Endothelial cell of umbilical vein (primary cell): ENCODE measurements around the gene SYK. TPM values are rescaled to one million over a fixed set of nuclear protein-coding genes. Genes with fewer than 3 reads are reported as not detected.

Source experiments
- BruUV-seq: library from RNA; stranded (reverse); fragments of 400-500 nt; replicated peaks from 2 replicates; lab custom pipeline; 2021; lab: Mats Ljungman, UMichigan
- CTCF ChIA-PET: fragments of 300-600, 350-600 bp; sonication (Branson Sonifier 250); formaldehyde crosslinking; loops from one replicate; lab custom pipeline; 2021; ENCODE audit warnings: antibody characterized with exemption, inconsistent platforms; lab: Charles Lee
- POLR2A ChIA-PET: fragments of 300-600, 350-600 bp; sonication (Branson Sonifier 250); formaldehyde crosslinking; loops from one replicate; lab custom pipeline; 2021; ENCODE audit warnings: antibody characterized with exemption, inconsistent platforms; lab: Charles Lee
- DNase-seq: peaks from one replicate; pipeline ENCODE4 v3.0.0-alpha.2; 2011; ENCODE audit warnings: low read depth, low spot score
- FAIRE-seq: peaks from 2 replicates; lab custom pipeline; 2011; peaks lifted over from hg19 to GRCh38; lab: Jason Lieb, UNC
- H2AFZ ChIP-seq: 2 replicates; pipeline ENCODE4 v1.6.0; 2012; ENCODE audit warnings: low read depth, low read length, control low read depth, inconsistent platforms
- H3K27ac ChIP-seq: 2 replicates; pipeline ENCODE4 v1.5.1; 2011; ENCODE audit warnings: low read depth, mild to moderate bottlenecking, control low read depth, low read length, moderate library complexity; ENCODE audit not compliant: insufficient read depth
- H3K27me3 ChIP-seq, 2 experiments: 2 replicates each; pipeline versions ENCODE4 v1.6.0 to v1.6.1; 2011; ENCODE audit warnings: low read length in 2 of 2, mixed read lengths in 1 of 2; ENCODE audit not compliant: control insufficient read depth in 2 of 2, insufficient read depth in 2 of 2
- H3K36me3 ChIP-seq, 2 experiments: 2 replicates in 1 of 2; 3 replicates in 1 of 2; pipeline ENCODE4 v1.5.1; 2011; ENCODE audit warnings: low read length in 2 of 2, mild to moderate bottlenecking in 1 of 2, moderate library complexity in 1 of 2; ENCODE audit not compliant: control insufficient read depth in 2 of 2, insufficient read depth in 2 of 2; ENCODE audit errors: extremely low read depth in 1 of 2
- H3K4me1 ChIP-seq: 3 replicates; pipeline ENCODE4 v1.5.1; 2011; ENCODE audit warnings: mild to moderate bottlenecking, low read length; ENCODE audit not compliant: control insufficient read depth, insufficient read depth; ENCODE audit errors: extremely low read depth
- H3K4me2 ChIP-seq: 2 replicates; pipeline ENCODE4 v1.6.1; 2011; ENCODE audit warnings: low read length, control low read depth, mixed read lengths; ENCODE audit not compliant: insufficient read depth
- H3K4me3 ChIP-seq, 3 experiments: fragments of 200-600 bp in 1 of 3; sonication (generic), shearing (Covaris generic) in 1 of 3; replicated peaks in 1 of 3; 2 replicates each; pipeline ENCODE4 v1.5.1; 2011 to 2016; ENCODE audit warnings: control low read depth in 3 of 3, low read length in 3 of 3, mild to moderate bottlenecking in 2 of 3, inconsistent platforms in 1 of 3, low read depth in 1 of 3, moderate library complexity in 1 of 3; ENCODE audit not compliant: insufficient read depth in 1 of 3
- H3K79me2 ChIP-seq: 2 replicates; pipeline ENCODE4 v1.6.0; 2012; ENCODE audit warnings: low read length, inconsistent platforms; ENCODE audit not compliant: control insufficient read depth, insufficient read depth
- H3K9ac ChIP-seq: replicated peaks from 2 replicates; pipeline ENCODE3; 2011; ENCODE audit warnings: low read length, control low read depth; ENCODE audit not compliant: insufficient read depth; ENCODE audit errors: extremely low read depth
- H3K9me1 ChIP-seq: replicated peaks from 3 replicates; pipeline ENCODE4 v1.6.0; 2011; ENCODE audit warnings: mild to moderate bottlenecking, low read length; ENCODE audit not compliant: control insufficient read depth, insufficient read depth; ENCODE audit errors: extremely low read depth
- H3K9me3 ChIP-seq: replicated peaks from 2 replicates; pipeline ENCODE4 v1.5.1; 2012; ENCODE audit warnings: low read length, inconsistent platforms; ENCODE audit not compliant: control insufficient read depth, insufficient read depth
- H4K20me1 ChIP-seq: replicated peaks from 2 replicates; pipeline ENCODE3; 2011; ENCODE audit warnings: mild to moderate bottlenecking, low read length; ENCODE audit not compliant: control insufficient read depth, insufficient read depth; ENCODE audit errors: extremely low read depth
- CTCF ChIP-seq, 2 donors: IDR thresholded peaks; 1 replicate in 1 of 2; 2 replicates in 1 of 2; pipeline ENCODE4 v1.5.1; 2011; ENCODE audit warnings: low read length in 2 of 2, mild to moderate bottlenecking in 2 of 2, moderate library complexity in 2 of 2, control low read depth in 1 of 2, inconsistent platforms in 1 of 2, low read depth in 1 of 2; ENCODE audit not compliant: insufficient read depth in 1 of 2; ENCODE audit errors: extremely low read depth in 1 of 2
- EZH2 ChIP-seq: IDR thresholded peaks from 2 replicates; pipeline ENCODE4 v1.6.1; 2012; ENCODE audit warnings: borderline replicate concordance, low read depth, mild to moderate bottlenecking, moderate library complexity, low read length, inconsistent platforms; ENCODE audit not compliant: severe bottlenecking
- FOS ChIP-seq: IDR thresholded peaks from 2 replicates; pipeline ENCODE4 v1.6.1; 2011; ENCODE audit warnings: mild to moderate bottlenecking, low read length, moderate library complexity, borderline replicate concordance; ENCODE audit not compliant: insufficient read depth
- GATA2 ChIP-seq: IDR thresholded peaks from 2 replicates; pipeline ENCODE4 v1.7.0; 2011; ENCODE audit warnings: low read depth, mild to moderate bottlenecking, moderate library complexity, mixed read lengths, low read length; ENCODE audit not compliant: insufficient read length, insufficient read depth
- JUN ChIP-seq: IDR thresholded peaks from 2 replicates; pipeline ENCODE4 v1.6.1; 2011; ENCODE audit warnings: borderline replicate concordance, low read depth; ENCODE audit not compliant: insufficient read length, insufficient read depth
- MYC ChIP-seq: IDR thresholded peaks from one replicate; pipeline ENCODE4 v1.6.1; 2011; ENCODE audit warnings: mild to moderate bottlenecking, low read depth, low read length
- POLR2A ChIP-seq: IDR thresholded peaks from 2 replicates; pipeline ENCODE4 v1.6.1; 2012; ENCODE audit warnings: low read depth, mild to moderate bottlenecking, control low read depth, low read length
- POLR2AphosphoS5 ChIP-seq: IDR thresholded peaks from 2 replicates; pipeline ENCODE4 v1.6.1; 2012; ENCODE audit warnings: low read depth, mild to moderate bottlenecking, control low read depth, low read length, moderate library complexity; ENCODE audit not compliant: insufficient read depth
- dilution Hi-C: fragments of 300-500 bp; cut with MboI; formaldehyde crosslinking; loops from one replicate; pipeline ENCODE4 v1.15.0; 2019; ENCODE audit warnings: low sequenced_read_pairs; ENCODE audit not compliant: extremely low pct_ligation_motif_present
- intact Hi-C: fragments of 100-400 bp; cut with micrococcal nuclease; formaldehyde crosslinking; loops from one replicate; pipeline ENCODE4 v1.10.0; 2022
- polyA plus RNA-seq, 4 experiments: library from polyadenylated mRNA; depleted of rRNA in 3 of 4; stranded (reverse) in 3 of 4; unstranded in 1 of 4; fragments of >200 nt; gene quantifications; 2 replicates each; pipeline versions ENCODE4 v1.2.1 to v1.2.3, GENCODE V29; 2011 to 2012; ENCODE audit warnings: missing spikeins in 1 of 4
- total RNA-seq: library from RNA; stranded (reverse); gene quantifications from 2 replicates; pipeline ENCODE4 v1.2.3, GENCODE V29; 2021
- TF ChIP-seq, protein P1 (sequence below): IDR thresholded peaks from 2 replicates; pipeline ENCODE4 v1.6.1; 2011; ENCODE audit not compliant: insufficient read depth, insufficient read length

SYK gene
- total and polyA plus RNA-seq, 2 donors (not counting 3 experiments of a cell fraction or from before 2014, with no cell fraction given) = not detected

DNA sequence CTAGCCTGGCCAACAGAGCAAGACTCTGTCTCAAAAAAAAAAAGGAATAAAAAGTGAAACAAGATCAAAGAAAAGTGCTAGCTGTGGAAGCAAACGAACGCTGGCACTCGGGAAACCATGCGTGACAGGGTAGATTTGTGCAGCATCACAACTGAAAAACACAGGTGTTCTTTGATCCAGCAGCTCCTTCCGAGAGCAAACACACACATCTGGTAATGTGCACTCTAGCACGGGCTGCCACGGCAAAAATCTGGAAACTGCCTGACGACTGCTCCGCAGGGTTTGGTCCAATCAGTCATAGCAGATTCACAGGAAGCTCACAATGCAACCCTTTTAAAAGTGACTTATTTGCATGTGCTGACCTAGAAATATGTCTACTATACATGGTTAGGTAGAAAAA, 80.0 kb downstream of the SYK start:
- H3K36me3 ChIP-seq = no peaks in the 10 kb centered on the region
- no peaks in the 10 kb centered on the region for H4K20me1 ChIP-seq
- DNase-seq = no peak
- no TSS peak for BruUV-seq
- no peak overlapping the region for H2AFZ ChIP-seq
- ChIA-PET POLR2A (no interaction called here), CTCF (no interaction called here)
- intact Hi-C loops = no loop called here
- no peaks in the 10 kb centered on the region for H3K79me2 ChIP-seq
- no peak for FAIRE-seq
- TF ChIP-seq GATA2 (no peak), EZH2 (no peak), JUN (no peak), FOS (no peak), CTCF (IDR thresholded peaks at IDR 0.05; ENCODE audit: extremely low read depth in 1 of 2, insufficient read depth in 1 of 2, low read depth in 1 of 2, low read length in 2 of 2) (no peak), POLR2AphosphoS5 (no peak), POLR2A (no peak), MYC (no peak)
- TF ChIP-seq, protein P1, sequence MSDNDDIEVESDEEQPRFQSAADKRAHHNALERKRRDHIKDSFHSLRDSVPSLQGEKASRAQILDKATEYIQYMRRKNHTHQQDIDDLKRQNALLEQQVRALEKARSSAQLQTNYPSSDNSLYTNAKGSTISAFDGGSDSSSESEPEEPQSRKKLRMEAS = no peak
- H3K27me3 ChIP-seq = no peaks in the 10 kb centered on the region
- no peaks in the 10 kb centered on the region for H3K9me3 ChIP-seq
- no peak overlapping the region for H3K4me3 ChIP-seq
- H3K9me1 ChIP-seq = no peaks in the 10 kb centered on the region
- no peak overlapping the region for H3K27ac ChIP-seq
- no peak overlapping the region for H3K9ac ChIP-seq
- H3K4me1 ChIP-seq = no peaks in the 10 kb centered on the region
- dilution Hi-C loops = no loop called here
- H3K4me2 ChIP-seq = no peak overlapping the region
